Liver (tissue), 3 donors: ENCODE results near the gene BHLHE23.

Experiments used
- CTCF ChIP-seq: fragments of 150-350 bp; IDR thresholded peaks from 2 replicates; pipeline ENCODE4 v1.5.1; 2017; ENCODE audit warnings: improper control_type of control experiment, low read depth, low read length; ENCODE audit not compliant: missing input control
- JUND ChIP-seq, 2 donors: IDR thresholded peaks; 2 replicates each; pipeline ENCODE4 v1.6.1; 2016; ENCODE audit warnings: antibody characterized with exemption in 2 of 2
- SP1 ChIP-seq: IDR thresholded peaks from 2 replicates; pipeline ENCODE4 v1.6.1; 2018; ENCODE audit warnings: antibody characterized with exemption, mild to moderate bottlenecking
- YY1 ChIP-seq: IDR thresholded peaks from 2 replicates; pipeline ENCODE4 v1.6.1; 2016; ENCODE audit warnings: antibody characterized with exemption, mild to moderate bottlenecking
- TF ChIP-seq, protein P1 (sequence below): IDR thresholded peaks from 2 replicates; pipeline ENCODE4 v1.6.1; 2016; ENCODE audit warnings: antibody characterized with exemption
- TF ChIP-seq, protein P2 (sequence below): IDR thresholded peaks from 2 replicates; pipeline ENCODE4 v1.6.1; 2016; ENCODE audit warnings: antibody characterized with exemption, mild to moderate bottlenecking
- donor health status: healthy.
- donor health status: healthy.

GRCh38 chr20:62970307-62971210 is 36.2 kb downstream of the BHLHE23 start:
- TF ChIP-seq CTCF (no peak), JUND (IDR thresholded peaks at IDR 0.05) (no peak), YY1 (no peak), SP1 (no peak)
- TF ChIP-seq, protein P1, sequence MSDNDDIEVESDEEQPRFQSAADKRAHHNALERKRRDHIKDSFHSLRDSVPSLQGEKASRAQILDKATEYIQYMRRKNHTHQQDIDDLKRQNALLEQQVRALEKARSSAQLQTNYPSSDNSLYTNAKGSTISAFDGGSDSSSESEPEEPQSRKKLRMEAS = no peak
- TF ChIP-seq, protein P2, sequence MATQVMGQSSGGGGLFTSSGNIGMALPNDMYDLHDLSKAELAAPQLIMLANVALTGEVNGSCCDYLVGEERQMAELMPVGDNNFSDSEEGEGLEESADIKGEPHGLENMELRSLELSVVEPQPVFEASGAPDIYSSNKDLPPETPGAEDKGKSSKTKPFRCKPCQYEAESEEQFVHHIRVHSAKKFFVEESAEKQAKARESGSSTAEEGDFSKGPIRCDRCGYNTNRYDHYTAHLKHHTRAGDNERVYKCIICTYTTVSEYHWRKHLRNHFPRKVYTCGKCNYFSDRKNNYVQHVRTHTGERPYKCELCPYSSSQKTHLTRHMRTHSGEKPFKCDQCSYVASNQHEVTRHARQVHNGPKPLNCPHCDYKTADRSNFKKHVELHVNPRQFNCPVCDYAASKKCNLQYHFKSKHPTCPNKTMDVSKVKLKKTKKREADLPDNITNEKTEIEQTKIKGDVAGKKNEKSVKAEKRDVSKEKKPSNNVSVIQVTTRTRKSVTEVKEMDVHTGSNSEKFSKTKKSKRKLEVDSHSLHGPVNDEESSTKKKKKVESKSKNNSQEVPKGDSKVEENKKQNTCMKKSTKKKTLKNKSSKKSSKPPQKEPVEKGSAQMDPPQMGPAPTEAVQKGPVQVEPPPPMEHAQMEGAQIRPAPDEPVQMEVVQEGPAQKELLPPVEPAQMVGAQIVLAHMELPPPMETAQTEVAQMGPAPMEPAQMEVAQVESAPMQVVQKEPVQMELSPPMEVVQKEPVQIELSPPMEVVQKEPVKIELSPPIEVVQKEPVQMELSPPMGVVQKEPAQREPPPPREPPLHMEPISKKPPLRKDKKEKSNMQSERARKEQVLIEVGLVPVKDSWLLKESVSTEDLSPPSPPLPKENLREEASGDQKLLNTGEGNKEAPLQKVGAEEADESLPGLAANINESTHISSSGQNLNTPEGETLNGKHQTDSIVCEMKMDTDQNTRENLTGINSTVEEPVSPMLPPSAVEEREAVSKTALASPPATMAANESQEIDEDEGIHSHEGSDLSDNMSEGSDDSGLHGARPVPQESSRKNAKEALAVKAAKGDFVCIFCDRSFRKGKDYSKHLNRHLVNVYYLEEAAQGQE = no peak
